AG04450 (cell line): ENCODE measurements around the gene TTC23L. TPM values are rescaled to one million over a fixed set of nuclear protein-coding genes. Genes with fewer than 3 reads are reported as not detected.
"Not testable (repeated sequence)": the region's sequence is repeated elsewhere in the genome, so short reads cannot be mapped to it uniquely, and the experiment has no call there.

Experiments used
- CTCF ChIA-PET: fragments of 300-600, 350-600 bp; formaldehyde crosslinking; extraction: SDS; loops from one replicate; lab custom pipeline; 2022; ENCODE audit warnings: antibody characterized with exemption, inconsistent platforms; lab: Charles Lee
- POLR2A ChIA-PET: fragments of 350-600 bp; formaldehyde crosslinking; extraction: SDS; loops from one replicate; lab custom pipeline; 2021; ENCODE audit warnings: antibody characterized with exemption, inconsistent platforms; lab: Yijun Ruan, JAX
- DNase-seq: peaks from one replicate; pipeline ENCODE4 v3.0.0-alpha.2; 2011; ENCODE audit warnings: low read depth, low spot score
- H3K27ac ChIP-seq: one replicate; pipeline ENCODE4 v1.5.1; 2012; ENCODE audit warnings: low read depth, low read length, control low read depth
- H3K27me3 ChIP-seq: one replicate; pipeline ENCODE4 v1.6.0; 2012; ENCODE audit warnings: low read length; ENCODE audit not compliant: control insufficient read depth, insufficient read depth
- H3K4me3 ChIP-seq: 2 replicates; pipeline ENCODE4 v1.5.1; 2011; ENCODE audit warnings: mild to moderate bottlenecking, low read depth, low read length, control low read depth
- H3K9me3 ChIP-seq: 2 replicates; pipeline ENCODE4 v1.5.1; 2012; ENCODE audit warnings: low read length; ENCODE audit not compliant: control insufficient read depth, insufficient read depth
- CTCF ChIP-seq: IDR thresholded peaks from 2 replicates; pipeline ENCODE4 v1.5.1; 2011; ENCODE audit warnings: low read depth, low read length, control low read depth, inconsistent platforms
- polyA plus RNA-seq: library from polyadenylated mRNA; depleted of rRNA; stranded (reverse); fragments of >200 nt; gene quantifications from 2 replicates; pipeline ENCODE4 v1.2.3, GENCODE V29; 2011

TTC23L gene
- polyA plus RNA-seq, 1 experiment = 0.16 TPM

- CTCF ChIA-PET = interaction anchor here (0.7 to 1.5 kb wide), 5 partner anchors 78 to 445 kb away, joined by 3 to 6 read pairs (median 4); no protein-coding TSS in a partner anchor
- DNase-seq = no peak
Observed at GRCh38 chr5:34919077-34919476, 80.1 kb downstream of the TTC23L start.

GRCh38 chr5:34923256-34923655 lies 84.3 kb downstream of the TTC23L start:
- ChIA-PET POLR2A (interaction anchor here (0.5 to 1.8 kb wide), 3 partner anchors 8 to 69 kb away, joined by 3 to 11 read pairs (median 6); partner anchors contain the start of genes BRIX1 and RAD1), CTCF (interaction anchor here (0.6 to 2.2 kb wide), 7 partner anchors 8 to 448 kb away, joined by 3 to 10 read pairs (median 4); partner anchors contain the start of gene RAD1)
- not testable (repeated sequence) for H3K4me3 ChIP-seq, H3K9me3 ChIP-seq, H3K27me3 ChIP-seq, H3K27ac ChIP-seq, DNase-seq

More at GRCh38 chr5:34919077-34919476, 80.1 kb downstream of the TTC23L start:
- H3K27ac ChIP-seq = no peak overlapping the region
- H3K9me3 ChIP-seq = peaks cover 2% of the 10 kb centered on the region; the same call in 1 of the 2 replicates
- TF ChIP-seq CTCF = peak; percentile 14; the same call in 1 of the 2 replicates
- no peaks in the 10 kb centered on the region for H3K27me3 ChIP-seq
- POLR2A ChIA-PET = no interaction called here
- H3K4me3 ChIP-seq = no peak overlapping the region

GRCh38 chr5:34923694-34924461 lies 84.9 kb downstream of the TTC23L start:
- Histone ChIP-seq H3K9me3 (no peaks in the 10 kb centered on the region), H3K27me3 (no peaks in the 10 kb centered on the region), H3K27ac (no peak overlapping the region), H3K4me3 (no peak overlapping the region)
- ChIA-PET POLR2A (interaction anchor here (0.5 to 1.8 kb wide), 3 partner anchors 9 to 68 kb away, joined by 3 to 11 read pairs (median 6); partner anchors contain the start of genes BRIX1 and RAD1), CTCF (interaction anchor here (0.5 to 2.2 kb wide), 7 partner anchors 9 to 449 kb away, joined by 3 to 10 read pairs (median 4); partner anchors contain the start of gene RAD1)
- TF ChIP-seq CTCF = no peak
- DNase-seq = peak; percentile 57

GRCh38 chr5:34924462-34924765 lies 85.5 kb downstream of the TTC23L start:
- H3K27ac ChIP-seq = no peak overlapping the region
- no peak overlapping the region for H3K4me3 ChIP-seq
- TF ChIP-seq CTCF = no peak
- ChIA-PET CTCF (interaction anchor here (1.2 to 2.2 kb wide), 2 partner anchors 9 to 26 kb away, joined by 3 to 10 read pairs; no protein-coding TSS in a partner anchor), POLR2A (interaction anchor here (1.8 kb wide), 1 partner anchor 10 kb away, joined by 11 read pairs; the partner anchor contains the start of genes BRIX1 and RAD1)
- no peaks in the 10 kb centered on the region for H3K27me3 ChIP-seq
- DNase-seq = no peak
- no peaks in the 10 kb centered on the region for H3K9me3 ChIP-seq

GRCh38 chr5:34926318-34926888 lies 87.4 kb downstream of the TTC23L start:
- no peak for DNase-seq
- Histone ChIP-seq H3K27me3 (no peaks in the 10 kb centered on the region), H3K9me3 (no peaks in the 10 kb centered on the region; the same call in 1 of the 2 replicates), H3K4me3 (no peak overlapping the region), H3K27ac (no peak overlapping the region)
- POLR2A ChIA-PET = no interaction called here
- CTCF ChIA-PET = no interaction called here
- TF ChIP-seq CTCF = no peak
